Adrenal gland (tissue), 12 donors: ENCODE measurements around the gene NCKIPSD. TPM values are rescaled to one million over a fixed set of nuclear protein-coding genes. Genes with fewer than 3 reads are reported as not detected.
A peak's percentile ranks its signal among the peaks of the same experiment; 100 is the strongest.

Source experiments
- DNase-seq, 7 donors: peaks; one replicate each; pipeline ENCODE4 v3.0.0-alpha.2; 2019 to 2020
- H3K27ac ChIP-seq, 5 donors: fragments of 200-600 bp; sonication (generic) in 4 of 5; 1 replicate in 3 of 5; 2 replicates in 2 of 5; pipeline versions ENCODE4 v1.5.1 to v1.8.0; 2016 to 2020; ENCODE audit warnings: mild to moderate bottlenecking in 1 of 5
- H3K27me3 ChIP-seq: fragments of 200-600 bp; 2 replicates; pipeline ENCODE4 v1.8.0; 2021
- H3K36me3 ChIP-seq, 2 donors: fragments of 200-600 bp; replicated peaks in 1 of 2; 1 replicate in 1 of 2; 2 replicates in 1 of 2; pipeline versions ENCODE4 v1.5.1 to v1.8.0; 2018 to 2022
- H3K4me1 ChIP-seq, 2 donors: fragments of 200-600 bp; replicated peaks in 1 of 2; 1 replicate in 1 of 2; 2 replicates in 1 of 2; pipeline versions ENCODE4 v1.5.1 to v1.8.0; 2018 to 2021
- H3K4me3 ChIP-seq, 4 donors: fragments of 200-600 bp; sonication (generic) in 3 of 4; one replicate each; pipeline ENCODE4 v1.5.1; 2016 to 2018
- H3K9me3 ChIP-seq, 3 donors: fragments of 200-600 bp; sonication (generic) in 1 of 3; replicated peaks in 1 of 3; 1 replicate in 2 of 3; 2 replicates in 1 of 3; pipeline versions ENCODE4 v1.5.1 to v1.8.0; 2016 to 2021
- CTCF ChIP-seq, 6 experiments: fragments of 450-650 bp in 4 of 6; fragments of 200-600 bp in 2 of 6; sonication (generic) in 1 of 6; IDR thresholded peaks; 1 replicate in 5 of 6; 2 replicates in 1 of 6; pipeline versions ENCODE4 v1.5.1 to v1.8.0; 2016 to 2021; ENCODE audit warnings: antibody characterized with exemption in 6 of 6, mild to moderate bottlenecking in 2 of 6, moderate library complexity in 1 of 6
- POLR2A ChIP-seq, 2 donors: fragments of 450-650 bp; IDR thresholded peaks; one replicate each; pipeline ENCODE4 v1.6.1; 2017; ENCODE audit warnings: antibody characterized with exemption in 2 of 2, mild to moderate bottlenecking in 2 of 2, moderate library complexity in 1 of 2
- WGBS, 4 donors: extraction: QIAGEN DNeasy Blood & Tissue Kit in 2 of 4; methylation state at CpG; one replicate each; pipeline versions ENCODE4 v1.1.5 to v1.1.7; 2013 to 2017; 5-methylcytosine and 5-hydroxymethylcytosine counted together
- intact Hi-C, 2 donors: fragments of 100-400 bp; cut with DNase I; formaldehyde crosslinking; loops; one replicate each; pipeline versions ENCODE4 v1.14.1 to v1.15.0; 2022 to 2023
- polyA plus RNA-seq, 3 donors: library from polyadenylated mRNA; stranded (reverse); fragments of 200-250 nt in 2 of 3; fragments of 350-450 nt in 1 of 3; fragmentation: Illumina TruSeq in 1 of 3; extraction: RNeasy Lipid Tissue Mini Kit (QIAGEN cat#74804) in 1 of 3; gene quantifications; one replicate each; pipeline ENCODE4 v1.2.3, GENCODE V29; 2013 to 2014
- total RNA-seq, 9 donors: library from RNA; depleted of rRNA in 4 of 9; stranded (reverse); fragments of >200 nt in 4 of 9; fragments of 120-200 nt in 1 of 9; fragmentation: NEBNext Ultra II Directional in 1 of 9; extraction: Animal tissue kit (Norgen Biotek cat#: 25700) in 1 of 9; gene quantifications; one replicate each; pipeline versions ENCODE4 v1.1.0 to v1.2.4, GENCODE V29; 2013 to 2023
- donor health status: healthy with polysubstance abuse.
- donor health status: Bipolar disorder and iron deficiency.
- donor health status: DM: yes; HTN: yes; CAD: no.
- donor health status: DM: no; HTN: no; CAD: no.
- donor health status: DM: no; HTN: no; CAD: no.
- donor health status: DM: yes; HTN: yes; CAD: no.

The NCKIPSD gene
- total and polyA plus RNA-seq, 12 donors = 14.0 to 78.7 (median 26.7) TPM

DNA sequence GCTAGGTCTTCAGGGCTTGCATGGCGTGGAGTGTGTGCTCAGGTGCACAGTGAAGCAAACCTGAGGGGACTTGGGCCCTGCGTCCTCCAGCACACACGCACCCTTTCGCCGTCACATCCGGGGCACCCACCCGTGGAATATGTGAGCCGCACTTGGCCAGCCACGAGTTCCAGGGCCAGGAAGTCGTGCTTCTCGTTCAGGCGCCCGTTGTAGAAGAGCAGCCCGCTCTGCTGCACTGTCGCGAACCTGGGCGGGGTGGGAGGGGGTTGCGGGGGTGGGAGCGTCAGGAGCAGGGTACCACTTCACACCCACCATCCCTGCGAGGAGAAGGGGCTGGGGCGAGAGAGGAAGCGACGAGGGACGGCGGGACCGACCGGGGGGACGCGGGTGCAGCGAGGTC is 30.1 kb downstream of the NCKIPSD start:
- Histone ChIP-seq H3K4me1 (peaks cover 0 to 7% of the 10 kb centered on the region in 2 donors), H3K27me3 (no peaks in the 10 kb centered on the region), H3K27ac (peak overlapping the region in 2 of 5 donors; percentile 77 to 81), H3K36me3 (no peaks in the 10 kb centered on the region), H3K9me3 (no peaks in the 10 kb centered on the region), H3K4me3 (peak overlapping the region in 2 of 4 donors; percentile 19 to 56)
- 28 to 35% (median 32%) methylated on average over 2 to 30 of the region's 30 CpGs for WGBS, 4 donors
- intact Hi-C loops = no loop called here
- DNase-seq = no peak
- no peak for TF ChIP-seq CTCF (IDR thresholded peaks at IDR 0.05)
- TF ChIP-seq POLR2A (IDR thresholded peaks at IDR 0.05) = no peak

DNA sequence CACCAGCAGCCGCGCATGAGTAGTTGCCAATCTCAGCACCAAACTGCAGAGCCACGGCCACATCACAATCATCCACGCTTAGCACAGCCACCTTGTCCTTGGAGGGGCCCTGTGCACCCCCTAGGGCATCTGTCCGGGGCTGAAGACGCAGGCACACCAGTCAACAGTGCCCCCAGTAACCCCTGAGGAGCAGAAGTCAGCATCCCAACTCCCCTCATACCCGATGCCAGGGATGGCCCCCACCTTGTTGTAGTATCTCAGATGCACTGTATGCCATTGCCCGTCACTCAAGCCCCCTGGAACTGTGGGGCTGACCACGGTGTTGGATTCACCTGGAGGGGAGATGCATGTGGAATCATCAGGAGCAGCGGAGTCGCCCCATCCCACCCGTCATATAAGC is 30.7 kb downstream of the NCKIPSD start:
- H3K4me1 ChIP-seq = peaks cover 0 to 7% of the 10 kb centered on the region in 2 donors
- 92 to 95% (median 94%) methylated on average over 6 to 12 of the region's 12 CpGs for WGBS, 4 donors
- intact Hi-C loops = no loop called here
- no peaks in the 10 kb centered on the region for H3K36me3 ChIP-seq
- no peak overlapping the region for H3K27ac ChIP-seq
- DNase-seq = no peak
- no peak overlapping the region for H3K4me3 ChIP-seq
- no peaks in the 10 kb centered on the region for H3K9me3 ChIP-seq
- no peaks in the 10 kb centered on the region for H3K27me3 ChIP-seq
- no peak for TF ChIP-seq CTCF (IDR thresholded peaks at IDR 0.05)
- TF ChIP-seq POLR2A (IDR thresholded peaks at IDR 0.05) = no peak

DNA sequence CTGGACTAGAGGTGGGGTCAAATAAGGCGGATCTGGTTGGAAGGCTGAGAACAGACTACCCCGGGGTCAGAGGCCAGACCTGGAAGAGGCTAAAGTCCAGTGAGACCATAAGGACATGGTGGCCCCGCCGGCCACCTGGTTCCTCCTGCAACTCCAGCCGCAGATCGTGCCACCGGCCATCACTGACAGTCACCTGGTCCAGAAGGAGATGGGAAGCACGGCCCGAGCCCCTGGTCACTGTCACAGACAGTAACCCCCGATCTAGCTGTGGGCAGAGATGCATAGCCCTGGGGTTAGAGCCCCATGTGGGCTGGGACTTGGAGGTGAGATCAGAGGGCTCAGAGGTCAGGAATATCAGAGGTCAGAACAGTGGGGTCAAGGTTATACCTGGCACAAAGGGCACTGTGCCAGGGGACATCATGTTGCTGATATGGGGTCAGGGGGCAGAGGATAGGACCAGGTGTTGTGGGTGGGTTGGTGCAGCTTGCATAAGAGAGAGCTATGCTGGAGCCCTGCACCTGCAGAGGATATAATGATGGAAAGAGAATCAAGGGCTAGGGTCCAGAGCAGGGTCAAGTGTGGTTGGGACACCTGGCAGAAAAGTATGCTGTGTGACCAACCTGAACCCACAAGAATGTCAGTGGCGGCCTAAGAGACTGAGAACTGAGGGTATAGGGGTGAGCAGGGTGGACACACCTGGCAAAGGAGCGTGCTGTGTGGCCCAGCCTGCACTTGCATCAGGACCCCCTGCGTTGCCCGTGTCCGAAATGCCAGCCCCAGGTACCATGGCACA is 32.6 kb downstream of the NCKIPSD start:
- TF ChIP-seq CTCF (IDR thresholded peaks at IDR 0.05) (no peak), POLR2A (IDR thresholded peaks at IDR 0.05) (no peak)
- no peak for DNase-seq
- WGBS, 4 donors = 93 to 96% (median 95%) methylated on average over 7 to 15 of the region's 15 CpGs
- Histone ChIP-seq H3K27me3 (no peaks in the 10 kb centered on the region), H3K9me3 (no peaks in the 10 kb centered on the region), H3K36me3 (no peaks in the 10 kb centered on the region), H3K4me3 (no peak overlapping the region), H3K27ac (no peak overlapping the region), H3K4me1 (peaks cover 0 to 7% of the 10 kb centered on the region in 2 donors)
- intact Hi-C loops = no loop called here

- Histone ChIP-seq H3K36me3 (no peaks in the 10 kb centered on the region), H3K4me1 (peaks cover 0 to 7% of the 10 kb centered on the region in 2 donors), H3K4me3 (no peak overlapping the region), H3K27ac (no peak overlapping the region), H3K27me3 (no peaks in the 10 kb centered on the region), H3K9me3 (no peaks in the 10 kb centered on the region)
- TF ChIP-seq CTCF (IDR thresholded peaks at IDR 0.05) (no peak), POLR2A (IDR thresholded peaks at IDR 0.05) (no peak)
- DNase-seq = no peak
- 89 to 92% (median 91%) methylated on average over 3 to 11 of the region's 11 CpGs for WGBS, 4 donors
- intact Hi-C loops = no loop called here
Measured at GRCh38 chr3:48651771-48652170, 33.9 kb downstream of the NCKIPSD start.
